Activated naive CD4-positive, alpha-beta T cell treated with anti-CD3 and anti-CD28 coated beads for 36 hours (primary cell): Measurements from ENCODE around the gene TOPAZ1. TPM values are rescaled to one million over a fixed set of nuclear protein-coding genes. Genes with fewer than 3 reads are reported as not detected.
"Not testable (repeated sequence)": the region's sequence is repeated elsewhere in the genome, so short reads cannot be mapped to it uniquely, and the experiment has no call there.

Experiments
- CTCF ChIA-PET: fragments of 350-600 bp; sonication (Branson Sonifier 250); formaldehyde crosslinking; loops from one replicate; lab custom pipeline; 2021; ENCODE audit warnings: antibody characterized with exemption; lab: Charles Lee
- DNase-seq: peaks from one replicate; pipeline ENCODE4 v3.0.0-alpha.2; 2020
- H3K27ac Mint-ChIP-seq: one replicate; pipeline ENCODE4 v1.8.0; 2021; ENCODE audit warnings: mild to moderate bottlenecking, mixed read lengths
- H3K27me3 Mint-ChIP-seq: one replicate; pipeline ENCODE4 v1.8.0; 2021; ENCODE audit warnings: low read depth, mixed read lengths
- H3K36me3 Mint-ChIP-seq: one replicate; pipeline ENCODE4 v1.8.0; 2021; ENCODE audit warnings: low read depth, mixed read lengths
- H3K4me1 Mint-ChIP-seq: one replicate; pipeline ENCODE4 v1.8.0; 2021; ENCODE audit warnings: low read depth, mixed read lengths
- H3K4me3 Mint-ChIP-seq: one replicate; pipeline ENCODE4 v1.8.0; 2021; ENCODE audit warnings: mild to moderate bottlenecking, moderate library complexity, mixed read lengths
- H3K9me3 Mint-ChIP-seq: one replicate; pipeline ENCODE4 v1.8.0; 2021; ENCODE audit warnings: mixed read lengths
- intact Hi-C: fragments of 100-400 bp; cut with micrococcal nuclease; formaldehyde crosslinking; loops from one replicate; pipeline ENCODE4 v1.15.1; 2023
- total RNA-seq, 2 experiments: library from RNA; stranded (reverse); gene quantifications; one replicate each; pipeline ENCODE4 v1.2.3, GENCODE V29; 2021

TOPAZ1 gene
- total RNA-seq, 2 experiments from 2014 or later: not detected

GRCh38 chr3:44338010-44338827 lies 96.5 kb downstream of the TOPAZ1 start, which contains the start of gene TCAIM:
TCAIM (plus strand) TSS chr3:44338766; CDS start chr3:44354783, 16,017 bp downstream.
- Mint-ChIP-seq H3K9me3 (no peaks in the 10 kb centered on the region), H3K4me3 (peak within 1 kb of the TSS; percentile 99), H3K27ac (peak within 1 kb of the TSS; percentile 98), H3K36me3 (peaks cover 3% of the 10 kb centered on the region), H3K4me1 (peaks cover 17% of the 10 kb centered on the region), H3K27me3 (no peaks in the 10 kb centered on the region)
- intact Hi-C loops: loop anchor here (1.0 to 10.0 kb wide), 10 partner anchors 101 to 647 kb away; partner anchors contain the start of genes ABHD5, EXOSC7, KIAA1143 and KIF15
- peak; percentile 98 for DNase-seq
- CTCF ChIA-PET: interaction anchor here (0.6 to 1.1 kb wide), 3 partner anchors 103 to 459 kb away, joined by 3 read pairs; no protein-coding TSS in a partner anchor

- intact Hi-C loops: loop anchor here (1.0 to 10.0 kb wide), 11 partner anchors 101 to 648 kb away; partner anchors contain the start of genes ABHD5, EXOSC7, KIAA1143 and KIF15
- H3K4me3 Mint-ChIP-seq: peak overlapping the region; percentile 99
- H3K4me1 Mint-ChIP-seq: peaks cover 17% of the 10 kb centered on the region
- peak overlapping the region; percentile 98 for H3K27ac Mint-ChIP-seq
- CTCF ChIA-PET: interaction anchor here (0.6 to 1.1 kb wide), 2 partner anchors 104 to 458 kb away, joined by 3 read pairs; no protein-coding TSS in a partner anchor
- no peaks in the 10 kb centered on the region for H3K9me3 Mint-ChIP-seq
- no peak for DNase-seq
- no peaks in the 10 kb centered on the region for H3K27me3 Mint-ChIP-seq
- H3K36me3 Mint-ChIP-seq: peaks cover 3% of the 10 kb centered on the region
Measured at GRCh38 chr3:44338828-44339127, 97.1 kb downstream of the TOPAZ1 start.

GRCh38 chr3:44339181-44340057 lies 97.7 kb downstream of the TOPAZ1 start:
- no peaks in the 10 kb centered on the region for H3K27me3 Mint-ChIP-seq
- H3K27ac Mint-ChIP-seq: peak overlapping the region; percentile 98
- H3K4me1 Mint-ChIP-seq: peaks cover 17% of the 10 kb centered on the region
- H3K36me3 Mint-ChIP-seq: peaks cover 3% of the 10 kb centered on the region
- intact Hi-C loops: loop anchor here (1.0 to 10.0 kb wide), 4 partner anchors 103 to 649 kb away; partner anchors contain the start of genes ABHD5, TMEM42 and ZNF197
- no peak for DNase-seq
- H3K4me3 Mint-ChIP-seq: peak overlapping the region; percentile 99
- no peaks in the 10 kb centered on the region for H3K9me3 Mint-ChIP-seq
- CTCF ChIA-PET: interaction anchor here (0.6 to 1.1 kb wide), 3 partner anchors 105 to 458 kb away, joined by 3 read pairs; no protein-coding TSS in a partner anchor

- peaks cover 3% of the 10 kb centered on the region for H3K36me3 Mint-ChIP-seq
- H3K4me1 Mint-ChIP-seq: peaks cover 17% of the 10 kb centered on the region
- no peaks in the 10 kb centered on the region for H3K9me3 Mint-ChIP-seq
- H3K27me3 Mint-ChIP-seq: no peaks in the 10 kb centered on the region
- DNase-seq: no peak
- intact Hi-C loops: no loop called here
- peak overlapping the region; percentile 99 for H3K4me3 Mint-ChIP-seq
- no peak overlapping the region for H3K27ac Mint-ChIP-seq
- CTCF ChIA-PET: interaction anchor here (1.0 kb wide), 1 partner anchor 415 kb away, joined by 3 read pairs; no protein-coding TSS in a partner anchor
Measured at GRCh38 chr3:44340058-44340395, 98.3 kb downstream of the TOPAZ1 start.

- Mint-ChIP-seq H3K36me3 (peaks cover 3% of the 10 kb centered on the region), H3K9me3 (no peaks in the 10 kb centered on the region), H3K4me1 (peaks cover 16% of the 10 kb centered on the region), H3K27ac (no peak overlapping the region), H3K4me3 (no peak overlapping the region), H3K27me3 (no peaks in the 10 kb centered on the region)
- CTCF ChIA-PET: interaction anchor here (0.6 to 0.7 kb wide), 2 partner anchors 280 to 380 kb away, joined by 5 read pairs; no protein-coding TSS in a partner anchor
- intact Hi-C loops: no loop called here
- DNase-seq: no peak
Measured at GRCh38 chr3:44342176-44342790, 100.6 kb downstream of the TOPAZ1 start.

- Mint-ChIP-seq H3K27ac (no peak overlapping the region), H3K9me3 (no peaks in the 10 kb centered on the region), H3K4me1 (peaks cover 12% of the 10 kb centered on the region), H3K36me3 (peaks cover 3% of the 10 kb centered on the region), H3K4me3 (no peak overlapping the region), H3K27me3 (no peaks in the 10 kb centered on the region)
- no peak for DNase-seq
- intact Hi-C loops: no loop called here
- CTCF ChIA-PET: no interaction called here
Measured at GRCh38 chr3:44343421-44343820, 101.7 kb downstream of the TOPAZ1 start.

GRCh38 chr3:44346590-44346989 lies 104.9 kb downstream of the TOPAZ1 start:
- H3K27me3 Mint-ChIP-seq, H3K27ac Mint-ChIP-seq, H3K9me3 Mint-ChIP-seq, H3K36me3 Mint-ChIP-seq, H3K4me3 Mint-ChIP-seq, intact Hi-C loops, H3K4me1 Mint-ChIP-seq, CTCF ChIA-PET, DNase-seq: not testable (repeated sequence)

- Mint-ChIP-seq H3K4me3 (no peak overlapping the region), H3K4me1 (no peaks in the 10 kb centered on the region), H3K9me3 (no peaks in the 10 kb centered on the region), H3K36me3 (peaks cover 13% of the 10 kb centered on the region), H3K27ac (no peak overlapping the region), H3K27me3 (no peaks in the 10 kb centered on the region)
- CTCF ChIA-PET: no interaction called here
- no peak for DNase-seq
- intact Hi-C loops: no loop called here
Measured at GRCh38 chr3:44348993-44349392, 107.3 kb downstream of the TOPAZ1 start.

GRCh38 chr3:44353355-44353924 lies 111.8 kb downstream of the TOPAZ1 start:
- CTCF ChIA-PET: no interaction called here
- peaks cover 21% of the 10 kb centered on the region for H3K36me3 Mint-ChIP-seq

GRCh38 chr3:44355362-44356033 lies 113.8 kb downstream of the TOPAZ1 start:
- H3K27me3 Mint-ChIP-seq: no peaks in the 10 kb centered on the region
- CTCF ChIA-PET: interaction anchor here (1.3 kb wide), 1 partner anchor 32 kb away, joined by 4 read pairs; no protein-coding TSS in a partner anchor
- no peak overlapping the region for H3K27ac Mint-ChIP-seq
- H3K9me3 Mint-ChIP-seq: no peaks in the 10 kb centered on the region
- H3K4me3 Mint-ChIP-seq: no peak overlapping the region
- intact Hi-C loops: no loop called here
- H3K4me1 Mint-ChIP-seq: no peaks in the 10 kb centered on the region
- H3K36me3 Mint-ChIP-seq: peaks cover 21% of the 10 kb centered on the region
- no peak for DNase-seq

More at GRCh38 chr3:44353355-44353924, 111.8 kb downstream of the TOPAZ1 start:
- H3K4me3 Mint-ChIP-seq: no peak overlapping the region
- H3K27ac Mint-ChIP-seq: no peak overlapping the region
- intact Hi-C loops: no loop called here
- no peaks in the 10 kb centered on the region for H3K4me1 Mint-ChIP-seq
- no peaks in the 10 kb centered on the region for H3K27me3 Mint-ChIP-seq
- H3K9me3 Mint-ChIP-seq: no peaks in the 10 kb centered on the region
- no peak for DNase-seq

- Mint-ChIP-seq H3K9me3 (no peaks in the 10 kb centered on the region), H3K27ac (no peak overlapping the region), H3K27me3 (no peaks in the 10 kb centered on the region), H3K4me3 (no peak overlapping the region), H3K36me3 (peaks cover 5% of the 10 kb centered on the region), H3K4me1 (no peaks in the 10 kb centered on the region)
- intact Hi-C loops: no loop called here
- DNase-seq: no peak
- CTCF ChIA-PET: no interaction called here
Measured at GRCh38 chr3:44359146-44359751, 117.6 kb downstream of the TOPAZ1 start.
